HEK293 (cell line): ENCODE results near the gene NEUROG3.

ENCODE experiments used
- CTCF ChIA-PET: fragments of 350-600 bp; formaldehyde crosslinking; extraction: SDS; loops from one replicate; lab custom pipeline; 2021; ENCODE audit warnings: antibody characterized with exemption; lab: Yijun Ruan, JAX
- POLR2A ChIA-PET: fragments of 300-600 bp; formaldehyde crosslinking; extraction: SDS; loops from one replicate; lab custom pipeline; 2020; ENCODE audit warnings: antibody characterized with exemption, inconsistent platforms; lab: Yijun Ruan, JAX
- H3K27ac ChIP-seq: fragments of 200-500 bp; sonication (Bioruptor generic); 2 replicates; pipeline ENCODE4 v1.5.1; 2014; ENCODE audit warnings: low read depth, low read length, control low read depth, inconsistent platforms; ENCODE audit errors: extremely low read depth
- H3K36me3 ChIP-seq, 2 experiments: fragments of 200-500 bp in 1 of 2; sonication (Bioruptor generic) in 1 of 2; 1 replicate in 1 of 2; 2 replicates in 1 of 2; pipeline ENCODE4 v1.5.1; 2014 to 2017; ENCODE audit warnings: inconsistent platforms in 2 of 2, low read length in 2 of 2; ENCODE audit not compliant: control insufficient read depth in 2 of 2, insufficient read depth in 1 of 2
- H3K4me1 ChIP-seq: fragments of 200-500 bp; sonication (Bioruptor generic); 2 replicates; pipeline ENCODE4 v1.5.1; 2014; ENCODE audit warnings: mild to moderate bottlenecking, low read length, inconsistent platforms; ENCODE audit not compliant: control insufficient read depth, insufficient read depth
- H3K4me3 ChIP-seq: 2 replicates; pipeline ENCODE4 v1.5.1; 2011; ENCODE audit warnings: low read depth, mild to moderate bottlenecking, control low read depth, low read length, moderate library complexity
- H3K9me3 ChIP-seq: fragments of 200-500 bp; sonication (Bioruptor generic); 2 replicates; pipeline ENCODE4 v1.5.1; 2014; ENCODE audit warnings: low read depth, low read length, inconsistent platforms; ENCODE audit not compliant: control insufficient read depth, insufficient read depth
- ATF2 ChIP-seq: fragments of 450-650 bp; formaldehyde crosslinking; IDR thresholded peaks from 2 replicates; pipeline ENCODE4 v1.5.1; 2016; ENCODE audit warnings: missing biosample characterization, missing genetic modification characterization, low read depth
- KLF10 ChIP-seq: fragments of 450-650 bp; IDR thresholded peaks from 2 replicates; pipeline ENCODE4 v1.5.1; 2018; ENCODE audit warnings: missing biosample characterization, mild to moderate bottlenecking, missing genetic modification characterization
- MEIS1 ChIP-seq: sonication (generic); formaldehyde crosslinking; IDR thresholded peaks from 2 replicates; pipeline ENCODE4 v1.8.1; 2022; ENCODE audit warnings: missing genetic modification reagents, mild to moderate bottlenecking, borderline replicate concordance
- MZF1 ChIP-seq: fragments of 450-650 bp; formaldehyde crosslinking; IDR thresholded peaks from 2 replicates; pipeline ENCODE4 v1.5.1; 2017; ENCODE audit warnings: missing biosample characterization, missing genetic modification characterization, borderline replicate concordance
- ZBTB11 ChIP-seq: fragments of 450-650 bp; formaldehyde crosslinking; conservative IDR thresholded peaks from 2 replicates; pipeline ENCODE4 v1.5.1; 2016; ENCODE audit warnings: low read depth, missing biosample characterization, missing genetic modification characterization
- ZFP37 ChIP-seq: fragments of 450-650 bp; formaldehyde crosslinking; IDR thresholded peaks from 2 replicates; pipeline ENCODE4 v1.5.1; 2016; ENCODE audit warnings: missing biosample characterization, missing genetic modification characterization
- ZNF138 ChIP-seq: fragments of 450-650 bp; formaldehyde crosslinking; IDR thresholded peaks from 2 replicates; pipeline ENCODE4 v1.5.1; 2016; ENCODE audit warnings: missing biosample characterization, missing genetic modification characterization, borderline replicate concordance
- ZNF175 ChIP-seq: fragments of 450-650 bp; formaldehyde crosslinking; IDR thresholded peaks from 2 replicates; pipeline ENCODE4 v1.5.1; 2016; ENCODE audit warnings: missing biosample characterization, missing genetic modification characterization
- ZNF19 ChIP-seq: fragments of 450-650 bp; formaldehyde crosslinking; IDR thresholded peaks from 2 replicates; pipeline ENCODE4; 2016; ENCODE audit warnings: missing biosample characterization, missing genetic modification characterization, low read depth
- ZNF274 ChIP-seq, 2 experiments: fragments of 200-500 bp in 1 of 2; fragments of 450-650 bp in 1 of 2; sonication (Bioruptor generic) in 1 of 2; formaldehyde crosslinking in 1 of 2; IDR thresholded peaks; 2 replicates each; pipeline versions ENCODE4 v1.5.1 to v1.6.1; 2014 to 2016; ENCODE audit warnings: borderline replicate concordance in 1 of 2, inconsistent platforms in 1 of 2, low read length in 1 of 2, missing biosample characterization in 1 of 2, missing genetic modification characterization in 1 of 2
- ZNF449 ChIP-seq: fragments of 450-650 bp; formaldehyde crosslinking; IDR thresholded peaks from 2 replicates; pipeline ENCODE4 v1.5.1; 2017; ENCODE audit warnings: missing biosample characterization, mild to moderate bottlenecking, missing genetic modification characterization, moderate library complexity
- ZNF501 ChIP-seq: fragments of 450-650 bp; formaldehyde crosslinking; IDR thresholded peaks from 2 replicates; pipeline ENCODE4 v1.5.1; 2016; ENCODE audit warnings: missing biosample characterization, missing genetic modification characterization
- ZNF530 ChIP-seq: fragments of 450-650 bp; formaldehyde crosslinking; IDR thresholded peaks from 2 replicates; pipeline ENCODE4 v1.5.1; 2016; ENCODE audit warnings: low read depth, missing biosample characterization, missing genetic modification characterization
- ZNF555 ChIP-seq: fragments of 450-650 bp; formaldehyde crosslinking; conservative IDR thresholded peaks from 2 replicates; pipeline ENCODE4 v1.5.1; 2017; ENCODE audit warnings: missing biosample characterization, mild to moderate bottlenecking, missing genetic modification characterization, inconsistent platforms
- ZNF560 ChIP-seq: fragments of 450-650 bp; formaldehyde crosslinking; IDR thresholded peaks from 2 replicates; pipeline ENCODE4 v1.5.1; 2017; ENCODE audit warnings: missing biosample characterization, missing genetic modification characterization, borderline replicate concordance
- ZNF623 ChIP-seq: fragments of 450-650 bp; formaldehyde crosslinking; IDR thresholded peaks from 2 replicates; pipeline ENCODE4 v1.5.1; 2016; ENCODE audit warnings: missing biosample characterization, missing genetic modification characterization
- ZNF629 ChIP-seq: fragments of 450-650 bp; formaldehyde crosslinking; IDR thresholded peaks from 2 replicates; pipeline ENCODE4 v1.5.1; 2017; ENCODE audit warnings: missing biosample characterization, missing genetic modification characterization
- ZNF768 ChIP-seq: fragments of 450-650 bp; formaldehyde crosslinking; IDR thresholded peaks from 2 replicates; pipeline ENCODE4 v1.5.1; 2018; ENCODE audit warnings: missing biosample characterization, mild to moderate bottlenecking, missing genetic modification characterization
- ZNF792 ChIP-seq: fragments of 450-650 bp; formaldehyde crosslinking; IDR thresholded peaks from 2 replicates; pipeline ENCODE4 v1.5.1; 2016; ENCODE audit warnings: missing biosample characterization, missing genetic modification characterization
- TF ChIP-seq, protein P1 (sequence below): fragments of 450-650 bp; formaldehyde crosslinking; IDR thresholded peaks from 2 replicates; pipeline ENCODE4 v1.5.1; 2016; ENCODE audit warnings: missing biosample characterization, missing genetic modification characterization
- TF ChIP-seq, protein P2 (sequence below): fragments of 450-650 bp; formaldehyde crosslinking; IDR thresholded peaks from 2 replicates; pipeline ENCODE4 v1.5.1; 2016; ENCODE audit warnings: missing biosample characterization, missing genetic modification characterization

NEUROG3 gene

GRCh38 chr10:69559525-69559924 is 13.7 kb downstream of the NEUROG3 start (continued):
- TF ChIP-seq ZBTB11 (tag by site-specific recombination) (no peak), ZNF768 (no peak)

GRCh38 chr10:69558559-69558958 is 14.7 kb downstream of the NEUROG3 start:
- TF ChIP-seq ZNF792 (no peak), ZNF175 (tag by site-specific recombination) (no peak), ZNF629 (tag by site-specific recombination) (no peak), ATF2 (tag by site-specific recombination) (no peak)
- CTCF ChIA-PET, result interaction anchor here (0.5 to 1.3 kb wide), 2 partner anchors 22 to 164 kb away, joined by 3 read pairs; no protein-coding TSS in a partner anchor

GRCh38 chr10:69554611-69555010 is 18.6 kb downstream of the NEUROG3 start:
- Histone ChIP-seq H3K27ac (no peak overlapping the region), H3K9me3 (no peaks in the 10 kb centered on the region), H3K36me3 (no peaks in the 10 kb centered on the region), H3K4me1 (no peaks in the 10 kb centered on the region), H3K4me3 (no peak overlapping the region)
- POLR2A ChIA-PET, result no interaction called here
- CTCF ChIA-PET, result no interaction called here
- TF ChIP-seq ZNF501 (tag by site-specific recombination) (no peak), ZNF274 (IDR thresholded peaks at IDR 0.05; ENCODE audit: low read length) (no peak), ZNF274 (tag by site-specific recombination; IDR thresholded peaks at IDR 0.05; ENCODE audit: borderline replicate concordance) (no peak), ZNF623 (tag by site-specific recombination) (no peak), ZFP37 (tag by site-specific recombination) (no peak), MEIS1 (CRISPR knock-in tag) (no peak), ZNF555 (tag by site-specific recombination) (no peak), ZNF449 (tag by site-specific recombination) (no peak), ZNF138 (tag by site-specific recombination) (no peak), ZNF530 (no peak), ZNF560 (tag by site-specific recombination) (no peak), ZNF19 (no peak), MZF1 (tag by site-specific recombination) (no peak), KLF10 (tag by site-specific recombination) (no peak)
- TF ChIP-seq, protein P1, sequence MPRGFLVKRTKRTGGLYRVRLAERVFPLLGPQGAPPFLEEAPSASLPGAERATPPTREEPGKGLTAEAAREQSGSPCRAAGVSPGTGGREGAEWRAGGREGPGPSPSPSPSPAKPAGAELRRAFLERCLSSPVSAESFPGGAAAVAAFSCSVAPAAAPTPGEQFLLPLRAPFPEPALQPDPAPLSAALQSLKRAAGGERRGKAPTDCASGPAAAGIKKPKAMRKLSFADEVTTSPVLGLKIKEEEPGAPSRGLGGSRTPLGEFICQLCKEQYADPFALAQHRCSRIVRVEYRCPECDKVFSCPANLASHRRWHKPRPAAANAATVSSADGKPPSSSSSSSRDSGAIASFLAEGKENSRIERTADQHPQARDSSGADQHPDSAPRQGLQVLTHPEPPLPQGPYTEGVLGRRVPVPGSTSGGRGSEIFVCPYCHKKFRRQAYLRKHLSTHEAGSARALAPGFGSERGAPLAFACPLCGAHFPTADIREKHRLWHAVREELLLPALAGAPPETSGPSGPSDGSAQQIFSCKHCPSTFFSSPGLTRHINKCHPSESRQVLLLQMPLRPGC, result no peak
- TF ChIP-seq, protein P2, sequence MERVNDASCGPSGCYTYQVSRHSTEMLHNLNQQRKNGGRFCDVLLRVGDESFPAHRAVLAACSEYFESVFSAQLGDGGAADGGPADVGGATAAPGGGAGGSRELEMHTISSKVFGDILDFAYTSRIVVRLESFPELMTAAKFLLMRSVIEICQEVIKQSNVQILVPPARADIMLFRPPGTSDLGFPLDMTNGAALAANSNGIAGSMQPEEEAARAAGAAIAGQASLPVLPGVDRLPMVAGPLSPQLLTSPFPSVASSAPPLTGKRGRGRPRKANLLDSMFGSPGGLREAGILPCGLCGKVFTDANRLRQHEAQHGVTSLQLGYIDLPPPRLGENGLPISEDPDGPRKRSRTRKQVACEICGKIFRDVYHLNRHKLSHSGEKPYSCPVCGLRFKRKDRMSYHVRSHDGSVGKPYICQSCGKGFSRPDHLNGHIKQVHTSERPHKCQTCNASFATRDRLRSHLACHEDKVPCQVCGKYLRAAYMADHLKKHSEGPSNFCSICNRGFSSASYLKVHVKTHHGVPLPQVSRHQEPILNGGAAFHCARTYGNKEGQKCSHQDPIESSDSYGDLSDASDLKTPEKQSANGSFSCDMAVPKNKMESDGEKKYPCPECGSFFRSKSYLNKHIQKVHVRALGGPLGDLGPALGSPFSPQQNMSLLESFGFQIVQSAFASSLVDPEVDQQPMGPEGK, result no peak

More at GRCh38 chr10:69558559-69558958, 14.7 kb downstream of the NEUROG3 start:
- no peaks in the 10 kb centered on the region for H3K36me3 ChIP-seq
- no peaks in the 10 kb centered on the region for H3K9me3 ChIP-seq
- no peaks in the 10 kb centered on the region for H3K4me1 ChIP-seq
- no peak overlapping the region for H3K4me3 ChIP-seq
- POLR2A ChIA-PET, result no interaction called here
- no peak overlapping the region for H3K27ac ChIP-seq
